Measurements from ENCODE around the gene TCP11X2.
A peak's percentile ranks its signal among the peaks of the same experiment; 100 is the strongest.
"Not testable (repeated sequence)": the region's sequence is repeated elsewhere in the genome, so short reads cannot be mapped to it uniquely, and the experiment has no call there.

The TCP11X2 gene

GRCh38 chrX:102471762-102472220 lies at the start of gene TCP11X2:
TSS of gene TCP11X2 (minus strand) at chrX:102471812.
- not testable (repeated sequence) for H3K9ac ChIP-seq (ENCODE audit: low read depth, low read length); H3K4me1 ChIP-seq (ENCODE audit: insufficient read depth, low read length)

GRCh38 chrX:102517326-102517725 lies 45.7 kb upstream of the TCP11X2 start:
- Histone ChIP-seq H3K9me3 (ENCODE audit: insufficient read depth, low read depth, low read length) (no peaks in the 10 kb centered on the region), H3K9ac (ENCODE audit: low read depth, low read length) (no peak overlapping the region)

More at GRCh38 chrX:102471762-102472220, at the start of gene TCP11X2:
- H3K4me3 ChIP-seq (ENCODE audit: low read length); H3K9me3 ChIP-seq (ENCODE audit: insufficient read depth, low read depth, low read length); H3K36me3 ChIP-seq (ENCODE audit: insufficient read depth, low read depth, low read length); H3K27me3 ChIP-seq (ENCODE audit: insufficient read depth, low read length); H3K27ac ChIP-seq (ENCODE audit: low read length): not testable (repeated sequence)

GRCh38 chrX:102515975-102516941 lies 44.6 kb upstream of the TCP11X2 start, which contains the start of gene TMSB15A:
TSS of gene TMSB15A (minus strand) at chrX:102516739.
- Histone ChIP-seq H3K36me3 (ENCODE audit: insufficient read depth, low read depth, low read length) (peaks cover 35% of the 10 kb centered on the region; the same call in 1 of the 2 replicates), H3K9ac (ENCODE audit: low read depth, low read length) (peak within 1 kb of the TSS; percentile 83; the same call in 1 of the 2 replicates), H3K9me3 (ENCODE audit: insufficient read depth, low read depth, low read length) (no peaks in the 10 kb centered on the region), H3K4me3 (ENCODE audit: low read length) (peak within 1 kb of the TSS; percentile 84), H3K27ac (ENCODE audit: low read length) (no peak within 1 kb of the TSS), H3K4me1 (ENCODE audit: insufficient read depth, low read length) (no peaks in the 10 kb centered on the region), H3K27me3 (ENCODE audit: insufficient read depth, low read length) (peaks cover 8% of the 10 kb centered on the region)

More at GRCh38 chrX:102517326-102517725, 45.7 kb upstream of the TCP11X2 start:
- Histone ChIP-seq H3K27ac (ENCODE audit: low read length) (no peak overlapping the region), H3K4me1 (ENCODE audit: insufficient read depth, low read length) (no peaks in the 10 kb centered on the region), H3K36me3 (ENCODE audit: insufficient read depth, low read depth, low read length) (peaks cover 25% of the 10 kb centered on the region; the same call in 1 of the 2 replicates), H3K27me3 (ENCODE audit: insufficient read depth, low read length) (peaks cover 8% of the 10 kb centered on the region), H3K4me3 (ENCODE audit: low read length) (no peak overlapping the region)

DNA sequence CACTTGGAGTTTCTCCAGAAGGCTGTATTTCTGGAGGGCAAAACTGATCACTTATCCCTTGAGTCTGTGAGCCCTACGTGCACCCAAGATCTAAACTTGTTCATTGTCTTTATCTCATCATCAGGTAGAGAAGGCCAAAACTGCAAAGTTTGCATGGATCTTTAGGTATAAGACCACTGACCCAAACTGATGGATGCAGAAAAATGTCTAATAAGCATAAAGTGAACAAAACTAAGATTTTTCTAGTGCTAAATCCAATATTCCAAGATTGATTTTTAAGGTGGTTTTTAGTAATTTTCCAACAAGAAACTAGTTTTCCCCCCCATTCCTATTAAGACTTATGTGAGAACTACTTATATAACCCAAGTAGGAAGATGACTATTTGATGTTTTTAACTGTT lies 42.9 kb upstream of the TCP11X2 start:
- Histone ChIP-seq H3K9me3 (ENCODE audit: insufficient read depth, low read depth, low read length) (no peaks in the 10 kb centered on the region), H3K9ac (ENCODE audit: low read depth, low read length) (no peak overlapping the region), H3K27me3 (ENCODE audit: insufficient read depth, low read length) (peaks cover 8% of the 10 kb centered on the region), H3K36me3 (ENCODE audit: insufficient read depth, low read depth, low read length) (peaks cover 36% of the 10 kb centered on the region; the same call in 1 of the 2 replicates), H3K4me3 (ENCODE audit: low read length) (no peak overlapping the region), H3K27ac (ENCODE audit: low read length) (no peak overlapping the region), H3K4me1 (ENCODE audit: insufficient read depth, low read length) (no peaks in the 10 kb centered on the region)

DNA sequence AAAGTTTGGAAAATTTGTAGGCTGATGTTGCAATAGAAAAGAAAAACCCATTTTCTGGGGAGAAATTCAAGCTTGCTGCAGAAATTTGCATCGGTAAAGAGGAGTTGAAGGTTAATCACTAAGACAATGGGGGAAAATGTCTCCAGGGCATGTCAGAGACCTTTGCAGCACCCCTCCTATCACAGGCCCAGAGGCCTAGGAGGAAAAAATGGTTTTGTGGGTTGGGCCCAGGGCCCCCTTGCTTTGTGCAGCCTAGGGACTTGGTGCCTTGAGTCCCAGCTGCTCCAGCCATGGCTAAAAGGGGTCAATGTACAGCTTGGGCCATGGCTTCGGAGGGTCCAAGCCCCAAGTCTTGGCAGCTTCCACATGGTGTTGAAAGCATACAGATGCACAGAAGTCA lies 27.1 kb upstream of the TCP11X2 start:
- no peaks in the 10 kb centered on the region for H3K27me3 ChIP-seq (ENCODE audit: insufficient read depth, low read length)
- H3K27ac ChIP-seq (ENCODE audit: low read length): no peak overlapping the region
- H3K9ac ChIP-seq (ENCODE audit: low read depth, low read length): no peak overlapping the region
- no peaks in the 10 kb centered on the region for H3K36me3 ChIP-seq (ENCODE audit: insufficient read depth, low read depth, low read length)
- no peak overlapping the region for H3K4me3 ChIP-seq (ENCODE audit: low read length)
- no peaks in the 10 kb centered on the region for H3K4me1 ChIP-seq (ENCODE audit: insufficient read depth, low read length)
- H3K9me3 ChIP-seq (ENCODE audit: insufficient read depth, low read depth, low read length): peaks cover 14% of the 10 kb centered on the region; the same call in 1 of the 2 replicates

GRCh38 chrX:102491766-102492165 lies 20.2 kb upstream of the TCP11X2 start:
- Histone ChIP-seq H3K27me3 (ENCODE audit: insufficient read depth, low read length) (no peaks in the 10 kb centered on the region), H3K4me1 (ENCODE audit: insufficient read depth, low read length) (no peaks in the 10 kb centered on the region), H3K4me3 (ENCODE audit: low read length) (no peak overlapping the region), H3K27ac (ENCODE audit: low read length) (no peak overlapping the region), H3K9me3 (ENCODE audit: insufficient read depth, low read depth, low read length) (no peaks in the 10 kb centered on the region), H3K36me3 (ENCODE audit: insufficient read depth, low read depth, low read length) (no peaks in the 10 kb centered on the region), H3K9ac (ENCODE audit: low read depth, low read length) (no peak overlapping the region)

DNA sequence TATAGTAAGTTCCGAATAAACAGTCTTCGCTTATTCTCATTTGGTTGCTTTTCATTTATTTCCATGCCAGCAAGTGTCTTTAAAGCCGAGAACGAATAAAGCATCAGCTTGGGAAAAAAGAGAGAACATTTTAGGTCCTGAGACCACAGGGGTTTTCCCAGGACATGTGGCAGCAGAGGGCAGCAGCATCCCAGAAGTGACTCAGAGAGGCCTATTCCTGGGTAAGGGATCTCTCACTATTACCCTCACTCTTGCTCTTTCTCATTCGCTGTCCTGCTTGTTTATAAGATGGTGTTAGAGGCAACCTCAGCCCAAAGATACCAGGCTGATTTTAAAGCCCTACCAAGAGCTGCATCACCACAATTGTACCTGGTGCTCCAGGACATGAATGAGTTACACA lies 7.2 kb upstream of the TCP11X2 start:
- H3K9ac ChIP-seq (ENCODE audit: low read depth, low read length); H3K27me3 ChIP-seq (ENCODE audit: insufficient read depth, low read length); H3K36me3 ChIP-seq (ENCODE audit: insufficient read depth, low read depth, low read length); H3K4me3 ChIP-seq (ENCODE audit: low read length); H3K27ac ChIP-seq (ENCODE audit: low read length); H3K4me1 ChIP-seq (ENCODE audit: insufficient read depth, low read length); H3K9me3 ChIP-seq (ENCODE audit: insufficient read depth, low read depth, low read length): not testable (repeated sequence)

GRCh38 chrX:102470215-102470614 lies 1.4 kb downstream of the TCP11X2 start:
- not testable (repeated sequence) for H3K4me3 ChIP-seq (ENCODE audit: low read length); H3K4me1 ChIP-seq (ENCODE audit: insufficient read depth, low read length); H3K36me3 ChIP-seq (ENCODE audit: insufficient read depth, low read depth, low read length); H3K27ac ChIP-seq (ENCODE audit: low read length); H3K27me3 ChIP-seq (ENCODE audit: insufficient read depth, low read length); H3K9me3 ChIP-seq (ENCODE audit: insufficient read depth, low read depth, low read length); H3K9ac ChIP-seq (ENCODE audit: low read depth, low read length)

GRCh38 chrX:102458615-102459014 lies 13.0 kb downstream of the TCP11X2 start:
- H3K4me3 ChIP-seq (ENCODE audit: low read length); H3K27me3 ChIP-seq (ENCODE audit: insufficient read depth, low read length); H3K9ac ChIP-seq (ENCODE audit: low read depth, low read length); H3K36me3 ChIP-seq (ENCODE audit: insufficient read depth, low read depth, low read length); H3K27ac ChIP-seq (ENCODE audit: low read length); H3K9me3 ChIP-seq (ENCODE audit: insufficient read depth, low read depth, low read length); H3K4me1 ChIP-seq (ENCODE audit: insufficient read depth, low read length): not testable (repeated sequence)

DNA sequence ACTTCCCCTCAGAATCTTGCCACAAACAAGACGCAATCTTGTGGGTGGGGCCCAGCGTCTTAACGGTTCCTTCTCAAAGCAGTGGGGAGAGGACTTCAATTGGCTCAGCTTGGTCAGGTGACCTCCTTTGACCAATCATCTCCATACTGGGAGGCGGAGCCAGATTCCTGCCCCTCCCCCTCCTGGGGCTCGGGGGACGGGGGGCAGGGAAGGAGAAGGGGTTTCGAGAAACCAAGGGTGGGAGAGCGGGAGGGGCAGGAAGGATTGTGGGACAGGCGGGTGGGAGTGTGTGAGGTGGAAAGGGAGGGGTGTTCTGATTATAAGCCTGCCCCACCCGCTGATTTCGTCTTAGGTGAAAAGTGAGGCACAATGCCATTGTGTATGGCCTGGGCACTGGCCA lies 31.7 kb downstream of the TCP11X2 start, which contains the start of gene NXF2B:
Gene NXF2B (minus strand): TSS at position 101 of the 400 bp plus-strand sequence. CDS start 59,972 bp downstream, outside the sequence.
- not testable (repeated sequence) for H3K27ac ChIP-seq (ENCODE audit: low read length); H3K9me3 ChIP-seq (ENCODE audit: insufficient read depth, low read depth, low read length); H3K4me3 ChIP-seq (ENCODE audit: low read length); H3K4me1 ChIP-seq (ENCODE audit: insufficient read depth, low read length); H3K36me3 ChIP-seq (ENCODE audit: insufficient read depth, low read depth, low read length); H3K27me3 ChIP-seq (ENCODE audit: insufficient read depth, low read length); H3K9ac ChIP-seq (ENCODE audit: low read depth, low read length)

DNA sequence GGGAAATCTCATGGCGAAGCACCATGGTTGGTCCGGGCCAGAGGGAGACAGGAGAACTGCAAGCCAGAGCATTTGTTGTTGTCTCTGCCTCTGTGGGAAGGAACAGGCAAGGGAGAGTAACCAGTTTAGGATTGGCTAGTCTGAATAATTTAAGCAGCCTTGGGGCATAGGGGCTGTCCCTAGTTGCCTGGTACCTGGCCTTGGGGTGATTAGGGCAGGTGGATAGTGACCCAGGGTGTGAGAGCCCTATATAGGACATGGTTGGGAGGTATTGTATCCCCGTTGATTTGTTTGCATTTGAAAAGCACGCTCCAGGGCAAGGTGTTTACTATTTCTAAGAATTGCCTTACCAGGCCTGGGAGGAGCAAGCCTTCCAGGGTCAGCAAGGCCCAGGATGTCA lies 57.1 kb downstream of the TCP11X2 start:
- H3K36me3 ChIP-seq (ENCODE audit: insufficient read depth, low read depth, low read length); H3K27me3 ChIP-seq (ENCODE audit: insufficient read depth, low read length); H3K9me3 ChIP-seq (ENCODE audit: insufficient read depth, low read depth, low read length); H3K4me3 ChIP-seq (ENCODE audit: low read length); H3K4me1 ChIP-seq (ENCODE audit: insufficient read depth, low read length); H3K27ac ChIP-seq (ENCODE audit: low read length); H3K9ac ChIP-seq (ENCODE audit: low read depth, low read length): not testable (repeated sequence)

All from iPS-20b (cell line).